Spinal cord (tissue), 10 donors: ENCODE results near the gene E2F6. TPM values are rescaled to one million over a fixed set of nuclear protein-coding genes. Genes with fewer than 3 reads are reported as not detected.

Experiments
- DNase-seq, 6 donors: peaks; one replicate each; pipeline versions ENCODE4 v3.0.0 to v3.0.0-alpha.2; 2013 to 2015; ENCODE audit warnings: low spot score in 6 of 6, low read depth in 4 of 6
- H3K27ac ChIP-seq: one replicate; pipeline ENCODE4 v1.5.1; 2013; ENCODE audit warnings: low read depth, low read length, control low read depth
- H3K27me3 ChIP-seq: one replicate; pipeline ENCODE4 v1.6.1; 2013; ENCODE audit warnings: low read length; ENCODE audit not compliant: control insufficient read depth, insufficient read depth
- H3K36me3 ChIP-seq: one replicate; pipeline ENCODE4 v1.6.1; 2013; ENCODE audit warnings: low read length; ENCODE audit not compliant: control insufficient read depth, insufficient read depth
- H3K4me1 ChIP-seq: one replicate; pipeline ENCODE4 v1.6.1; 2013; ENCODE audit warnings: low read length; ENCODE audit not compliant: control insufficient read depth, insufficient read depth
- H3K4me3 ChIP-seq: one replicate; pipeline ENCODE4 v1.5.1; 2013; ENCODE audit warnings: low read depth, low read length, control low read depth
- H3K9me3 ChIP-seq: one replicate; pipeline ENCODE4 v1.6.1; 2013; ENCODE audit warnings: low read length; ENCODE audit not compliant: control insufficient read depth, insufficient read depth
- WGBS: methylation state at CpG from one replicate; pipeline ENCODE4 v1.1.5; 2013; ENCODE audit warnings: missing lambda C conversion rate; ENCODE audit not compliant: insufficient coverage; 5-methylcytosine and 5-hydroxymethylcytosine counted together
- polyA plus RNA-seq, 2 donors: library from polyadenylated mRNA; unstranded; fragments of 120-200 nt; gene quantifications; one replicate each; pipeline ENCODE4 v1.2.1, GENCODE V29; 2013; ENCODE audit not compliant: insufficient read length in 2 of 2
- total RNA-seq, 2 donors: library from RNA; depleted of rRNA in 1 of 2; stranded (reverse); fragments of 120-200 nt in 1 of 2; fragments of >200 nt in 1 of 2; gene quantifications; one replicate each; pipeline versions ENCODE4 v1.2.3 to v1.2.4, GENCODE V29; 2013 to 2014
- donor health status: healthy.

The E2F6 gene
- total and polyA plus RNA-seq, 4 donors = 13.7 to 20.0 (median 17.5) TPM

DNA sequence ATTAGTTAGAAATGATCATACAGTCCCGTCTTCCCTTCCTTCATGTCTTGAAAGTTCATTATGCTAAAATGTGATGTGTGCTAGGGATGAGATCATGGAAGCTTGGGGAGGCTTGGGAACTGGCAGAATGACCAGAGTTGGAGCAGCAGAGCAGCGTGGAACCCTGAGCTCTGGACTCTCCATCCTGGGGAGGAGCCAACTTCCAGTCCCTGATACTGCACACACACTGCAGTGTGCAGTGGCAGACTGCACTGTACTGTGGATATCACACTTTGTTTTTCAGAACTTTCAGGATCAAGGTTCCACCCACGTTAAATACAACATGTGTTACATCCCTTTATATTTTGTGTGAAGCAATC is 40.6 kb upstream of the E2F6 start:
- Histone ChIP-seq H3K4me3 (no peak overlapping the region), H3K36me3 (no peaks in the 10 kb centered on the region), H3K27me3 (no peaks in the 10 kb centered on the region), H3K27ac (no peak overlapping the region), H3K4me1 (peaks cover 9% of the 10 kb centered on the region), H3K9me3 (peaks cover 3% of the 10 kb centered on the region)
- DNase-seq = no peak
- 63% methylated on average over 1 of the region's 3 CpGs for WGBS

DNA sequence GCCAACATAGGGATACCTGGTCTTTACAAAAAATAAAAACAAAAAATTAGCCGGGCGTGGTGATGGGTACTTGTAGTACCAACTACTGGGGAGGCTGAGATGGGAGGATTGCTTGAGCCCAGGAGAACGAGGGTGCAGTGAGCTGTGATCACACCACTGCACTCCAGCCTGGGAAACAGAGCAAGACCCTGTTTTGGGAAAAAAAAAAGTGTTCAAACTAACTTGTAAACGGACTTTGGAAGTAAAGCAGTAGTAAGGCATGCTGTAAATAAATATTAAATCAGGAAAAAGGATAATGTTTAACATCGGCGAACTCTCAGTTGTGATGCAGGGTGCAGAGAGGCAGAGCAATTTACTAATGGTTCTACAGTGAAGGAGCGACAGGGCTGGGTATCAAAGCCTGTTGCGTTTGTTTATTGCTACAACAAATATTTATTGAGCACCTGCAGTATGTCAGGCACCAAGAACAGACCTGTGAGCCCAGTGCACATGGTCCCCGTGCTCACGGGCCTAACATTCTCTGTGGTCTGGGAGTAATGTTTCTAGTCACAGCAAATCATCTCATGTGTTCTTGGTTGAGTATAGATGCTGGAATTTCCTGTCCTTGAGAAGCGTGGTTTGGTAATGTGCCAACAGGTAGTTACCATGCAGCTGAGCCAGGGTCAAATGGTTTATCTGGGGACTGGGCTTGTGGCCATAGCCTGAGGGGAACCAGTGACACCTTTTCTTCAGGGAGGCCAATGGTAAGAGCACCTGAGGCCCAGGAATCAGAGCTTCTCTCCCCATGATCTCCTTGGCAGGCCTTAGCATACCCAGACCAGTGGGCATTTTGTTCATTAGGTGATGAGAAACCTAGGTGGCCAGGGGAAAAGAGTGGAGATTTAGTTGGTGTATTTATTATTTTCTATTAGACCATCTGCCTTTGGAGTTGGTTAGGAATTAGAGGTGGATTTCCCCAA is 40.0 kb upstream of the E2F6 start:
- no peaks in the 10 kb centered on the region for H3K36me3 ChIP-seq
- H3K27ac ChIP-seq = no peak overlapping the region
- DNase-seq = no peak
- H3K27me3 ChIP-seq = no peaks in the 10 kb centered on the region
- H3K4me3 ChIP-seq = no peak overlapping the region
- WGBS = 90% methylated on average over 7 of the region's 11 CpGs
- peaks cover 9% of the 10 kb centered on the region for H3K4me1 ChIP-seq
- H3K9me3 ChIP-seq = peaks cover 3% of the 10 kb centered on the region

GRCh38 chr2:11503354-11503927 is 37.5 kb upstream of the E2F6 start:
- no peaks in the 10 kb centered on the region for H3K27me3 ChIP-seq
- peaks cover 17% of the 10 kb centered on the region for H3K4me1 ChIP-seq
- no peak overlapping the region for H3K27ac ChIP-seq
- peaks cover 3% of the 10 kb centered on the region for H3K9me3 ChIP-seq
- WGBS = no CpG with 5 or more reads among the region's 8 CpGs
- H3K4me3 ChIP-seq = no peak overlapping the region
- no peaks in the 10 kb centered on the region for H3K36me3 ChIP-seq
- DNase-seq = no peak

GRCh38 chr2:11502740-11503292 is 36.9 kb upstream of the E2F6 start:
- H3K27me3 ChIP-seq = no peaks in the 10 kb centered on the region
- H3K36me3 ChIP-seq = no peaks in the 10 kb centered on the region
- DNase-seq = no peak
- WGBS = 86% methylated on average over 2 of the region's 4 CpGs
- no peak overlapping the region for H3K27ac ChIP-seq
- H3K4me3 ChIP-seq = no peak overlapping the region
- peaks cover 14% of the 10 kb centered on the region for H3K4me1 ChIP-seq
- peaks cover 3% of the 10 kb centered on the region for H3K9me3 ChIP-seq

GRCh38 chr2:11500702-11501303 is 34.8 kb upstream of the E2F6 start:
- peaks cover 14% of the 10 kb centered on the region for H3K4me1 ChIP-seq
- no peak overlapping the region for H3K27ac ChIP-seq
- no peaks in the 10 kb centered on the region for H3K36me3 ChIP-seq
- peaks cover 3% of the 10 kb centered on the region for H3K9me3 ChIP-seq
- 85% methylated on average over 4 of the region's 5 CpGs for WGBS
- no peak overlapping the region for H3K4me3 ChIP-seq
- no peak for DNase-seq
- no peaks in the 10 kb centered on the region for H3K27me3 ChIP-seq

GRCh38 chr2:11499081-11499743 is 33.3 kb upstream of the E2F6 start:
- peaks cover 18% of the 10 kb centered on the region for H3K4me1 ChIP-seq
- DNase-seq = peak in 2 of 6 donors; percentile 55 to 61
- H3K27ac ChIP-seq = peak overlapping the region; percentile 87
- WGBS = 15% methylated on average over 4 of the region's 4 CpGs
- H3K36me3 ChIP-seq = no peaks in the 10 kb centered on the region
- peak overlapping the region; percentile 4 for H3K4me3 ChIP-seq
- peaks cover 3% of the 10 kb centered on the region for H3K9me3 ChIP-seq
- H3K27me3 ChIP-seq = no peaks in the 10 kb centered on the region

GRCh38 chr2:11498543-11499034 is 32.6 kb upstream of the E2F6 start:
- Histone ChIP-seq H3K4me3 (no peak overlapping the region), H3K9me3 (peaks cover 3% of the 10 kb centered on the region), H3K4me1 (peaks cover 18% of the 10 kb centered on the region), H3K27me3 (no peaks in the 10 kb centered on the region), H3K36me3 (no peaks in the 10 kb centered on the region), H3K27ac (peak overlapping the region; percentile 87)
- WGBS = 23% methylated on average over 9 of the region's 9 CpGs
- DNase-seq = peak in 2 of 6 donors; percentile 35 to 65

- Histone ChIP-seq H3K27ac (no peak overlapping the region), H3K4me1 (peaks cover 23% of the 10 kb centered on the region), H3K27me3 (no peaks in the 10 kb centered on the region), H3K36me3 (no peaks in the 10 kb centered on the region), H3K9me3 (no peaks in the 10 kb centered on the region), H3K4me3 (no peak overlapping the region)
- WGBS = 7% methylated on average over 19 of the region's 30 CpGs
- DNase-seq = peak in 2 of 6 donors; percentile 43 to 79
These were observed 30.1 kb upstream of the E2F6 start for GRCh38 chr2:11495844-11496681.
